Osteocyte (in vitro differentiated cells): ENCODE measurements around the gene GPR179. TPM values are rescaled to one million over a fixed set of nuclear protein-coding genes. Genes with fewer than 3 reads are reported as not detected.

ENCODE experiments used
- DNase-seq: peaks from one replicate; pipeline ENCODE4 v3.0.0; 2021; ENCODE audit warnings: mixed read lengths; ENCODE audit not compliant: unreplicated experiment; ENCODE audit errors: extremely low spot score
- H3K27ac Mint-ChIP-seq: one replicate; pipeline ENCODE4 v1.8.0; 2021; ENCODE audit warnings: mild to moderate bottlenecking, mixed read lengths; ENCODE audit not compliant: unreplicated experiment
- H3K27me3 Mint-ChIP-seq: one replicate; pipeline ENCODE4 v1.8.0; 2021; ENCODE audit warnings: mixed read lengths; ENCODE audit not compliant: unreplicated experiment
- H3K36me3 Mint-ChIP-seq: one replicate; pipeline ENCODE4 v1.8.0; 2021; ENCODE audit warnings: mixed read lengths; ENCODE audit not compliant: unreplicated experiment
- H3K4me1 Mint-ChIP-seq: one replicate; pipeline ENCODE4 v1.8.0; 2021; ENCODE audit warnings: mixed read lengths; ENCODE audit not compliant: unreplicated experiment
- H3K4me3 Mint-ChIP-seq: one replicate; pipeline ENCODE4 v1.8.0; 2021; ENCODE audit warnings: mild to moderate bottlenecking, moderate library complexity, mixed read lengths; ENCODE audit not compliant: unreplicated experiment
- H3K9me3 Mint-ChIP-seq: one replicate; pipeline ENCODE4 v1.8.0; 2021; ENCODE audit warnings: mixed read lengths; ENCODE audit not compliant: unreplicated experiment
- CTCF ChIP-seq: fragments of 200-600 bp; sonication (generic); IDR thresholded peaks from 2 replicates; pipeline ENCODE4 v1.5.0; 2021; ENCODE audit warnings: antibody characterized with exemption, mild to moderate bottlenecking, moderate library complexity
- total RNA-seq: library from RNA; stranded (reverse); gene quantifications from 2 replicates; pipeline ENCODE4 v1.2.1, GENCODE V29; 2021

GPR179 gene
- total RNA-seq, 1 donor from 2014 or later, result 0.13 TPM

- no peak overlapping the region for H3K4me3 Mint-ChIP-seq
Observed at GRCh38 chr17:38336838-38337237, 6.9 kb downstream of the GPR179 start.

GRCh38 chr17:38334480-38335364, 9.0 kb downstream of the GPR179 start:
- H3K36me3 Mint-ChIP-seq, result no peaks in the 10 kb centered on the region
- H3K4me1 Mint-ChIP-seq, result no peaks in the 10 kb centered on the region
- peaks cover 16% of the 10 kb centered on the region for H3K27me3 Mint-ChIP-seq

More at GRCh38 chr17:38336838-38337237, 6.9 kb downstream of the GPR179 start:
- no peak for DNase-seq
- TF ChIP-seq CTCF, result no peak
- H3K36me3 Mint-ChIP-seq, result no peaks in the 10 kb centered on the region
- H3K9me3 Mint-ChIP-seq, result no peaks in the 10 kb centered on the region
- peaks cover 16% of the 10 kb centered on the region for H3K27me3 Mint-ChIP-seq
- no peak overlapping the region for H3K27ac Mint-ChIP-seq
- H3K4me1 Mint-ChIP-seq, result peaks cover 6% of the 10 kb centered on the region

GRCh38 chr17:38333635-38334295, 10.0 kb downstream of the GPR179 start:
- H3K4me1 Mint-ChIP-seq, result no peaks in the 10 kb centered on the region
- no peak overlapping the region for H3K27ac Mint-ChIP-seq
- H3K27me3 Mint-ChIP-seq, result peaks cover 20% of the 10 kb centered on the region
- peak; percentile 62 for TF ChIP-seq CTCF
- DNase-seq, result no peak
- no peaks in the 10 kb centered on the region for H3K9me3 Mint-ChIP-seq
- H3K36me3 Mint-ChIP-seq, result no peaks in the 10 kb centered on the region
- no peak overlapping the region for H3K4me3 Mint-ChIP-seq

More at GRCh38 chr17:38334480-38335364, 9.0 kb downstream of the GPR179 start:
- no peak for DNase-seq
- H3K9me3 Mint-ChIP-seq, result no peaks in the 10 kb centered on the region
- H3K4me3 Mint-ChIP-seq, result no peak overlapping the region
- TF ChIP-seq CTCF, result no peak
- H3K27ac Mint-ChIP-seq, result no peak overlapping the region

GRCh38 chr17:38332735-38333134, 11.0 kb downstream of the GPR179 start:
- Mint-ChIP-seq H3K9me3 (no peaks in the 10 kb centered on the region), H3K27me3 (peaks cover 19% of the 10 kb centered on the region), H3K4me1 (no peaks in the 10 kb centered on the region), H3K27ac (no peak overlapping the region), H3K36me3 (no peaks in the 10 kb centered on the region), H3K4me3 (no peak overlapping the region)
- TF ChIP-seq CTCF, result no peak
- no peak for DNase-seq

- no peak overlapping the region for H3K27ac Mint-ChIP-seq
- H3K4me1 Mint-ChIP-seq, result no peaks in the 10 kb centered on the region
- DNase-seq, result no peak
- no peaks in the 10 kb centered on the region for H3K36me3 Mint-ChIP-seq
- no peak for TF ChIP-seq CTCF
- no peak overlapping the region for H3K4me3 Mint-ChIP-seq
- H3K27me3 Mint-ChIP-seq, result peaks cover 23% of the 10 kb centered on the region
- H3K9me3 Mint-ChIP-seq, result no peaks in the 10 kb centered on the region
Observed at GRCh38 chr17:38330941-38331411, 12.8 kb downstream of the GPR179 start.
